Activated naive CD8-positive, alpha-beta T cell treated with anti-CD3 and anti-CD28 coated beads, Interleukin-2, amount 50 U/mL, for 24 hours (primary cell): ENCODE results near the gene NEFH.

Experiments
- ATAC-seq: fragments of 150-1000 bp; cut with Tn5 transposase; one replicate; pipeline ENCODE4 v1.10.0; 2021
- DNase-seq: peaks from one replicate; pipeline ENCODE4 v3.0.0; 2021
- H3K27ac Mint-ChIP-seq: one replicate; pipeline ENCODE4 v1.8.0; 2021; ENCODE audit warnings: mild to moderate bottlenecking, mixed read lengths
- H3K27me3 Mint-ChIP-seq: one replicate; pipeline ENCODE4 v1.8.0; 2021; ENCODE audit warnings: mixed read lengths
- H3K36me3 Mint-ChIP-seq: one replicate; pipeline ENCODE4 v1.8.0; 2021; ENCODE audit warnings: low read depth, mixed read lengths
- H3K4me1 Mint-ChIP-seq: one replicate; pipeline ENCODE4 v1.8.0; 2021; ENCODE audit warnings: mixed read lengths
- H3K4me3 Mint-ChIP-seq: one replicate; pipeline ENCODE4 v1.8.0; 2021; ENCODE audit warnings: mild to moderate bottlenecking, moderate library complexity, mixed read lengths
- H3K9me3 Mint-ChIP-seq: one replicate; pipeline ENCODE4 v1.8.0; 2021; ENCODE audit warnings: mixed read lengths

The NEFH gene

GRCh38 chr22:29503811-29504372, 23.9 kb downstream of the NEFH start:
- H3K27me3 Mint-ChIP-seq: no peaks in the 10 kb centered on the region
- DNase-seq (no peak), ATAC-seq (no peak)
- peaks cover 26% of the 10 kb centered on the region for H3K36me3 Mint-ChIP-seq
- H3K4me1 Mint-ChIP-seq: no peaks in the 10 kb centered on the region
- no peak overlapping the region for H3K27ac Mint-ChIP-seq
- H3K4me3 Mint-ChIP-seq: no peak overlapping the region
- H3K9me3 Mint-ChIP-seq: no peaks in the 10 kb centered on the region

- peaks cover 3% of the 10 kb centered on the region for H3K4me1 Mint-ChIP-seq
- H3K36me3 Mint-ChIP-seq: peaks cover 40% of the 10 kb centered on the region
- H3K27ac Mint-ChIP-seq: no peak overlapping the region
- no peaks in the 10 kb centered on the region for H3K27me3 Mint-ChIP-seq
- no peak overlapping the region for H3K4me3 Mint-ChIP-seq
- no peak for DNase-seq
- no peak for ATAC-seq
- no peaks in the 10 kb centered on the region for H3K9me3 Mint-ChIP-seq
Observed at GRCh38 chr22:29509298-29509697, 29.3 kb downstream of the NEFH start.

- H3K9me3 Mint-ChIP-seq: no peaks in the 10 kb centered on the region
- H3K27me3 Mint-ChIP-seq: no peaks in the 10 kb centered on the region
- DNase-seq (no peak), ATAC-seq (no peak)
- H3K4me3 Mint-ChIP-seq: no peak overlapping the region
- H3K27ac Mint-ChIP-seq: peak overlapping the region; percentile 69
- H3K36me3 Mint-ChIP-seq: peaks cover 40% of the 10 kb centered on the region
- peaks cover 3% of the 10 kb centered on the region for H3K4me1 Mint-ChIP-seq
Observed at GRCh38 chr22:29509815-29510214, 29.8 kb downstream of the NEFH start.

- Mint-ChIP-seq H3K4me3 (no peak overlapping the region), H3K9me3 (no peaks in the 10 kb centered on the region), H3K27me3 (no peaks in the 10 kb centered on the region), H3K4me1 (peaks cover 3% of the 10 kb centered on the region), H3K27ac (no peak overlapping the region), H3K36me3 (peaks cover 40% of the 10 kb centered on the region)
- DNase-seq: no peak
- ATAC-seq: no peak
Observed at GRCh38 chr22:29510542-29510941, 30.5 kb downstream of the NEFH start.

GRCh38 chr22:29511126-29511862, 31.3 kb downstream of the NEFH start:
- no peak overlapping the region for H3K27ac Mint-ChIP-seq
- no peaks in the 10 kb centered on the region for H3K27me3 Mint-ChIP-seq
- H3K9me3 Mint-ChIP-seq: no peaks in the 10 kb centered on the region
- ATAC-seq (no peak), DNase-seq (no peak)
- peaks cover 3% of the 10 kb centered on the region for H3K4me1 Mint-ChIP-seq
- peaks cover 43% of the 10 kb centered on the region for H3K36me3 Mint-ChIP-seq
- H3K4me3 Mint-ChIP-seq: no peak overlapping the region

GRCh38 chr22:29512031-29512430, 32.0 kb downstream of the NEFH start:
- no peak for DNase-seq
- H3K9me3 Mint-ChIP-seq: no peaks in the 10 kb centered on the region
- H3K36me3 Mint-ChIP-seq: peaks cover 42% of the 10 kb centered on the region
- H3K4me3 Mint-ChIP-seq: no peak overlapping the region
- H3K27me3 Mint-ChIP-seq: no peaks in the 10 kb centered on the region
- ATAC-seq: no peak
- peaks cover 3% of the 10 kb centered on the region for H3K4me1 Mint-ChIP-seq
- no peak overlapping the region for H3K27ac Mint-ChIP-seq

GRCh38 chr22:29517215-29517908, 37.3 kb downstream of the NEFH start:
- ATAC-seq (no peak), DNase-seq (no peak)
- no peaks in the 10 kb centered on the region for H3K27me3 Mint-ChIP-seq
- H3K4me1 Mint-ChIP-seq: no peaks in the 10 kb centered on the region
- H3K4me3 Mint-ChIP-seq: no peak overlapping the region
- peaks cover 46% of the 10 kb centered on the region for H3K36me3 Mint-ChIP-seq
- H3K9me3 Mint-ChIP-seq: no peaks in the 10 kb centered on the region
- H3K27ac Mint-ChIP-seq: no peak overlapping the region

- Mint-ChIP-seq H3K9me3 (no peaks in the 10 kb centered on the region), H3K36me3 (peaks cover 43% of the 10 kb centered on the region), H3K4me1 (no peaks in the 10 kb centered on the region), H3K4me3 (no peak overlapping the region), H3K27ac (no peak overlapping the region), H3K27me3 (no peaks in the 10 kb centered on the region)
- DNase-seq (no peak), ATAC-seq (no peak)
Observed at GRCh38 chr22:29518427-29518826, 38.4 kb downstream of the NEFH start.

GRCh38 chr22:29519996-29520395, 40.0 kb downstream of the NEFH start:
- no peaks in the 10 kb centered on the region for H3K4me1 Mint-ChIP-seq
- peaks cover 49% of the 10 kb centered on the region for H3K36me3 Mint-ChIP-seq
- H3K4me3 Mint-ChIP-seq: no peak overlapping the region
- DNase-seq: no peak
- H3K27ac Mint-ChIP-seq: no peak overlapping the region
- no peaks in the 10 kb centered on the region for H3K27me3 Mint-ChIP-seq
- no peak for ATAC-seq
- no peaks in the 10 kb centered on the region for H3K9me3 Mint-ChIP-seq

- H3K36me3 Mint-ChIP-seq: peaks cover 52% of the 10 kb centered on the region
- DNase-seq (no peak), ATAC-seq (no peak)
- H3K27me3 Mint-ChIP-seq: no peaks in the 10 kb centered on the region
- no peaks in the 10 kb centered on the region for H3K9me3 Mint-ChIP-seq
- H3K27ac Mint-ChIP-seq: no peak overlapping the region
- H3K4me1 Mint-ChIP-seq: no peaks in the 10 kb centered on the region
- no peak overlapping the region for H3K4me3 Mint-ChIP-seq
Observed at GRCh38 chr22:29520851-29521250, 40.8 kb downstream of the NEFH start.

- no peak for DNase-seq
- Mint-ChIP-seq H3K27ac (no peak overlapping the region), H3K36me3 (peaks cover 48% of the 10 kb centered on the region), H3K4me3 (no peak overlapping the region), H3K9me3 (no peaks in the 10 kb centered on the region), H3K27me3 (no peaks in the 10 kb centered on the region), H3K4me1 (no peaks in the 10 kb centered on the region)
- ATAC-seq: no peak
Observed at GRCh38 chr22:29521526-29521925, 41.5 kb downstream of the NEFH start.

- Mint-ChIP-seq H3K27ac (no peak overlapping the region), H3K36me3 (peaks cover 44% of the 10 kb centered on the region), H3K9me3 (no peaks in the 10 kb centered on the region), H3K27me3 (no peaks in the 10 kb centered on the region), H3K4me1 (no peaks in the 10 kb centered on the region), H3K4me3 (no peak overlapping the region)
- no peak for ATAC-seq
- no peak for DNase-seq
Observed at GRCh38 chr22:29523761-29524160, 43.7 kb downstream of the NEFH start.

- Mint-ChIP-seq H3K27ac (no peak overlapping the region), H3K36me3 (peaks cover 40% of the 10 kb centered on the region)
- DNase-seq: peak; percentile 7
Observed at GRCh38 chr22:29524442-29525191, 44.6 kb downstream of the NEFH start.

GRCh38 chr22:29528144-29528543, 48.1 kb downstream of the NEFH start:
- DNase-seq (no peak), ATAC-seq (no peak)
- H3K4me3 Mint-ChIP-seq: no peak overlapping the region
- H3K27me3 Mint-ChIP-seq: no peaks in the 10 kb centered on the region
- no peak overlapping the region for H3K27ac Mint-ChIP-seq
- no peaks in the 10 kb centered on the region for H3K9me3 Mint-ChIP-seq
- H3K36me3 Mint-ChIP-seq: peaks cover 35% of the 10 kb centered on the region
- H3K4me1 Mint-ChIP-seq: no peaks in the 10 kb centered on the region

More at GRCh38 chr22:29524442-29525191, 44.6 kb downstream of the NEFH start:
- peak; percentile 46 for ATAC-seq
- H3K4me3 Mint-ChIP-seq: no peak overlapping the region
- H3K4me1 Mint-ChIP-seq: no peaks in the 10 kb centered on the region
- no peaks in the 10 kb centered on the region for H3K9me3 Mint-ChIP-seq
- H3K27me3 Mint-ChIP-seq: no peaks in the 10 kb centered on the region
